GM12864 (cell line): ENCODE results near the gene DUSP8.
"Not testable (repeated sequence)": the region's sequence is repeated elsewhere in the genome, so short reads cannot be mapped to it uniquely, and the experiment has no call there.

Experiments
- DNase-seq: peaks from one replicate; pipeline ENCODE4 v3.0.0-alpha.2; 2011; ENCODE audit warnings: low read depth
- H3K4me3 ChIP-seq: 2 replicates; pipeline ENCODE4 v1.5.1; 2011; ENCODE audit warnings: mild to moderate bottlenecking, low read depth, low read length, control low read depth
- TF ChIP-seq, protein P1 (sequence below): IDR thresholded peaks from 2 replicates; pipeline ENCODE4 v1.5.1; 2011; ENCODE audit warnings: low read depth, mild to moderate bottlenecking, moderate library complexity, low read length, control low read depth, inconsistent platforms; ENCODE audit errors: missing control alignments

DUSP8 gene

DNA sequence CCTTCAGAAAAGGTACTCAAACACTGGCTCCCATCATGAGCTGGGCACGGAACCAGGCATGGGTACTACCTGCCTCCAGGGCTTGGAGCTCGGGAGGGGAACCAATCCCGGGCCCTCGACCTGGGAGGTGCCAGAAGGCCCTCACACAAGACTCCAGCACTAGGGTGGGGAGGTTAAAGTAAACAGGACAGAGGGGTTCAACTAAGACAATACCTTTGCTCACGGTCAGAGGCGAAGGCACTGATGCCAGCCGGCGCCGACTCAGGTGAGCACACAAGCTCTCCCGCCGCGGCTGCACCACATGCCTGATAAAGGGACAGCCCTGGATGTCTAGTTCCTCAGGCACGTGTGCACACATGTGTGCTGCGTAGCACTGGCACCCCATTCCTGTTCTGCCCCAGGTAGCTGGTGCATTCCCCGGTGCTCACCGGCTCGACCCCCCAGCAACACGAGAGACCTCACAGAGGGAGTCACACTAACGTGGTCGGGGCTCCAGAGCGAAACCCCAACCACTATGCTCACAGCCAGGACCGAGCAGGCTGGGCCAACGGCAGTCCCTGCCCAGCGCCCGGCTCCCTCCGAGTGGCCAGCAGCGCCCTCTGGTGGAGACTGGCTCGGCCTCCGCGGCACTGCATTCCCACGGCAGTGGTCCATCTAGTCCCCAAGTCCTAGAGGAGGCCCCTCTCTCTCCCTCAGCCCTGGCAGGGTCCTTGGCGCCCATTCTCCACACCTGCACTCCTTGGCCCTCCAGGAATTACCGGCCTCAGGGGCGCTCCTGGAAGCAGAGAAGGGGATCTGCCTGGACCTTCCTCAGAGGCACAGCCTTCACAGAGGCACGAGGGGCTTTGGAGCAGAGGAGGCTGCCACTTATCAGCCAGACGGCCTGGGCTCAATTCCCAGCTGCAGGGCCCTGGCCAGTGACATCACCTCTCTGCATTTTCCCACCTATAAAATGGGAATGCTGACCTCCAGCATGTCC is 56.7 kb downstream of the DUSP8 start:
- no peak overlapping the region for H3K4me3 ChIP-seq
- no peak for DNase-seq
- TF ChIP-seq, protein P1, sequence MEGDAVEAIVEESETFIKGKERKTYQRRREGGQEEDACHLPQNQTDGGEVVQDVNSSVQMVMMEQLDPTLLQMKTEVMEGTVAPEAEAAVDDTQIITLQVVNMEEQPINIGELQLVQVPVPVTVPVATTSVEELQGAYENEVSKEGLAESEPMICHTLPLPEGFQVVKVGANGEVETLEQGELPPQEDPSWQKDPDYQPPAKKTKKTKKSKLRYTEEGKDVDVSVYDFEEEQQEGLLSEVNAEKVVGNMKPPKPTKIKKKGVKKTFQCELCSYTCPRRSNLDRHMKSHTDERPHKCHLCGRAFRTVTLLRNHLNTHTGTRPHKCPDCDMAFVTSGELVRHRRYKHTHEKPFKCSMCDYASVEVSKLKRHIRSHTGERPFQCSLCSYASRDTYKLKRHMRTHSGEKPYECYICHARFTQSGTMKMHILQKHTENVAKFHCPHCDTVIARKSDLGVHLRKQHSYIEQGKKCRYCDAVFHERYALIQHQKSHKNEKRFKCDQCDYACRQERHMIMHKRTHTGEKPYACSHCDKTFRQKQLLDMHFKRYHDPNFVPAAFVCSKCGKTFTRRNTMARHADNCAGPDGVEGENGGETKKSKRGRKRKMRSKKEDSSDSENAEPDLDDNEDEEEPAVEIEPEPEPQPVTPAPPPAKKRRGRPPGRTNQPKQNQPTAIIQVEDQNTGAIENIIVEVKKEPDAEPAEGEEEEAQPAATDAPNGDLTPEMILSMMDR = peak; percentile 87

DNA sequence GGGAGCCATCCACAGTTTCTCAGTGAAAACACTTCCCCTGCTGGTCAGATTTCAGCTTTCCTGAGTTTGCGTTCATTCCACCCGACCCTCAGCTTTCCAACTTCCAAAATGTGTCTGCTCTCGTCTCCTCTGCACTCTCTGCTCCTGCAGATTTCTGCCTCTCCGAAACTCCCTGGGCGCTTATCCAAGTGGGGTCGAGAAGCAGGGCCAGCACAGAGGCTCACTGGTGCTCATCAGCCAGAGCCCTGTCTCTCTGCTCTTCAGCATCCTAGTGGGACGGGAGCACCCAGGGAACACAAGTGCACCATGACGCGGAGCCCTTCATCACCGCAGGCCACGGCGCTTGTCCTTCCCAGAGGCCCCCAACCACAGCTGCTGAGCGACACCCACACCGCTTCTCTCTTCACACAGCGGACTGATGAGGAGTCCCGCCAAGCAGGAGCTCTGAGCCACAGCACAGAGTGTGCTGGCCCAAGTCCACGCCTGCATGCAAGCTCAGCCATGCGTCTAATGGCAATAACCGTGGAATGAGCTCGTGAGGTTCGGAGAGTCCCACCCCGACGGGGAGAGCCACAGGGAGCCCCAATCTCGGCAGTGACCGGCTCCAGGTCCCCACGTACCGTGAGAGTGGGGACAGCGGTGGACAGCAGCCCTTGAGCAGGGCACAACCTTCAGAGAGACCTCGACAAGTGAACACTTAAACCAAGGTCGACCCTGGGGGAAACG is 57.6 kb downstream of the DUSP8 start:
- no peak overlapping the region for H3K4me3 ChIP-seq
- no peak for DNase-seq
- TF ChIP-seq, protein P1 = no peak

DNA sequence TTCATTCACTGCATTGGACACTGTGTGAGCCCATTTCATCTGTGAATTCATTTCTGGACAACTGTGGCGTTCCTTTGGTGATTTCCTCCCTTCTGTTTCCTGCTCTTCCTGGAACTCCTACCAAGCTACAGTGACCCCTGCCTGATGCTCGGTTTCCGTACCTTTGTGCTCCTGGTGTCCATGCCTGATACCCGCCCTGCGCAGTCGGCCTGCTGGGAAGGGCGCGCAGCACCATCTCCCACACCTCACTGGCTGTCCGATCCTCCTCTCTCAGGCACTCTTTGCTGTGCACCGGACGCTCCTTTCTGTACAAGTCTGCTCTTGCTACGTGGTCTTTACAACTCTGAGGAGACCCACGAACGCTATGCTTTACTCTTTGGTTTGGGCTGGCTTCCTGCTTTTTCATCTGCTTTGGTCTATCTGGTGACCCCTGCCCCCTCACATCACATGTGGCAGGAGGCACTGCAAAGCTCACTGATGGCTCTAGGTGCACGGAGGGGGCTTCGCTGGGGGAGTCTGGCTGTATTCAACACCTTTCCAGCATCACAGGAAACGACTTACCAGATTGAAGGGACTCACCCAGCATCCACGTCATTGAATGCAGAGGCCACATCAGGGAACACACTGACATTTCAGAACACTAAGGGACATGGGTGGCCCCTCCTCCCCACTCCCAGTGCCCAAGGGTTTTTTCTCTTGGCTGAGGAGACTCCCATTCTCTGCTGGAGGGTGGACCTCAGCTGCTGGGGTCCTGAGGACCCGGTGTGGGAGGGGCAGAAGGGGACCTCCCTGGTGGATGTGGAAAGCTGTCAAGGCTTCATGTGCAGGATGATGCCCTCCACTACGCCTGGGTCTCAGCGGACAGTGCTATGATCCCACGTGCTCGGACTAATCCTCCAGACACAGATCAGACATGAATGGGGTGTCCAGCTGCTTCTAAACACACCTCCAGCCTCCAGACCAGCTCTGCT is 58.5 kb downstream of the DUSP8 start:
- no peak for DNase-seq
- TF ChIP-seq, protein P1 = no peak
- no peak overlapping the region for H3K4me3 ChIP-seq

DNA sequence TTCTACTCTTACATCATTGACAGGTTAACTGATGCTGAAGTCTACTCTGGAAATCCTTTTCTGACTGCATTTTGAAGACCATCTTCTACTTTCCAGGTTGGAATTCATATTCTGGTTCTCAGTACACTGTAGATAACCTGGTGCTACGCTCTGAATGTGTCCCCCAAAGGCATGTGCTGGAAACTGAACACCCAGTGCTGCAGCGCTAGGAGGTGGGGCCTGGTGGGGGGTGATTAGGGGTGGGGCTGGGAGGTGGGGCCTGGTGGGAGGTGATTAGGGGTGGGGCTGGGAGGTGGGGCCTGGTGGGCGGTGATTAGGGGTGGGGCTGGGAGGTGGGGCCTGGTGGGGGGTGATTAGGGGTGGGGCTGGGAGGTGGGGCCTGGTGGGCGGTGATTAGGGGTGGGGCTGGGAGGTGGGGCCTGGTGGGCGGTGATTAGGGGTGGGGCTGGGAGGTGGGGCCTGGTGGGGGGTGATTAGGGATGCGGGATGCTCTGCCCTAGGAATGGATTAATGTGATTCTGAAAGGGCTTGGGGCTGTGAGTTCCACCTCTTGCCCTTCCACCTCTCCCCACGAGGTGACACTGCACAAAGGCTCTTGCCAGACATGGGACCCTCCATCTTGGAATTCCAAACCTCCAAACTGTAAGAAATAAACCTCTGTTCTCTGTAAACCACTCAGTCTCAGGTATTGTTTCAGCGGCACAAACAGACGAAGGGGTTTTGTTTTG is 59.4 kb downstream of the DUSP8 start:
- not testable (repeated sequence) for DNase-seq, H3K4me3 ChIP-seq

DNA sequence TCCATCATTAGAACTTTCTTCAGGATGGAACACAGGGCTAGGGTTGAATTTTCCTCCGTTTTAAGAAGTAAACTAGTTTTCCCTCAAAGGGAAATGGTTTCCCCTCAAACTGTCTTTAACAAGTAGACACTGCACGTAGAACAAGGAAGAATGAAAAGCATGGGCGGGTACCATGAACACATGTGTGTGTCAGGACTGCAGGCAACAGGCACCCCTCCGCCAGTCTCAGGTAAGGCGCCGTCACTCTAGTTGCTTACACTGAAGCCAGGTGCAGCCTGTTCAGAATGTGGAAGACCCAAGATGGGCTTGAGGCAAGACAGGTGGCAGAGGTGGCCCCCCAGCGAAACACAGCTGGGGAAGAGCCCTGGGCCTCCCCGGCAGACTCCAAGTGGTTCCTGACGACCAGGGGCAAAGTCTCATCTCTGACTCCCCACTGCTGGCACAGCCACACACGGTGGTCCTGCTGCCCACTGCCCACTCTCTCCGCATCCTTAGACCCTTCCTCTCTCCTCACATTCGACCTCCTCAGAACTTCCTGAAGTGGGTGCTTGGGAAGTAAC is 60.1 kb downstream of the DUSP8 start:
- TF ChIP-seq, protein P1 = no peak
- DNase-seq = no peak
- no peak overlapping the region for H3K4me3 ChIP-seq

DNA sequence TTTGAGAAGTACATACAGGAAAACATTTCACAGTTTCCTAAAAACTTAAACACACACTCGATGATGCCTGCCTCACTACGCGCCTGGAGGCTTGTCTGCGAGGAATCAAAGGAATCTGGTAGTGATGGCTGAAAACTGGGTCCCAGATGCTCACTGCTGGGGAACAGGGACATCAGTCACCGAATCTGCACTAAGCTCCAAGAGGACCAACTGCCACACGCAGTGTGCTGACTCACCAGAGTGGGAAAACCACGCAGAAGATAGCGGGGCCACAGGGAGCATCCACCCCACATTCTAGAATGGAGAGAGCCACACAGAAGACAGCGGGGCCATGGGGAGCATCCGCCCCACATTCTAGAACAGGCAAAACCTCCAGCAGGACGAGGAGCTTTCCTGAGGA is 61.1 kb downstream of the DUSP8 start:
- TF ChIP-seq, protein P1 = no peak
- H3K4me3 ChIP-seq = no peak overlapping the region
- no peak for DNase-seq

DNA sequence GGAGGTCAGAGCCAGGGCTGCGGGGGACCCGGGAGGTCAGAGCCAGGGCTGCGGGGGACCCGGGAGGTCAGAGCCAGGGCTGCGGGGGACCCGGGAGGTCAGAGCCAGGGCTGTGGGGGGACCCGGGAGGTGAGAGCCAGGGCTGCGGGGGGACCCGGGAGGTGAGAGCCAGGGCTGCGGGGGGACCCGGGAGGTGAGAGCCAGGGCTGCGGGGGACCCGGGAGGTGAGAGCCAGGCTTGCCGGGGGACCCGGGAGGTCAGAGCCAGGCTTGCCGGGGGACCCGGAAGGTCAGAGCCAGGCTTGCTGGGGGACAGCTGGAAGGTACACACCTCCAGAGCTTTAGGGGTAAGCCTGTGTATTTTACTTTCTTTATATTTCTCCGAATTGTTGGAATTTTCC is 61.7 kb downstream of the DUSP8 start:
- not testable (repeated sequence) for DNase-seq, H3K4me3 ChIP-seq
